Naive thymus-derived CD4-positive, alpha-beta T cell (primary cell): ENCODE measurements around the gene ATP8B1. TPM values are rescaled to one million over a fixed set of nuclear protein-coding genes. Genes with fewer than 3 reads are reported as not detected.
"Not testable (repeated sequence)": the region's sequence is repeated elsewhere in the genome, so short reads cannot be mapped to it uniquely, and the experiment has no call there.

Experiments
- ATAC-seq: fragments of 150-1000 bp; cut with Tn5 transposase; 2 replicates; pipeline ENCODE4 v1.10.0; 2021; ENCODE audit warnings: mild to moderate bottlenecking, moderate library complexity
- CTCF ChIA-PET: fragments of 350-600 bp; sonication (Branson Sonifier 250); formaldehyde crosslinking; loops from one replicate; lab custom pipeline; 2021; ENCODE audit warnings: antibody characterized with exemption; lab: Charles Lee
- POLR2A ChIA-PET: fragments of 350-600 bp; sonication (Branson Sonifier 250); formaldehyde crosslinking; loops from one replicate; lab custom pipeline; 2021; ENCODE audit warnings: antibody characterized with exemption, inconsistent platforms; lab: Charles Lee
- DNase-seq, 9 donors: peaks; one replicate each; pipeline versions ENCODE4 v3.0.0 to v3.0.0-alpha.2; 2020 to 2022; ENCODE audit warnings: mixed read lengths in 1 of 9
- H3K27ac ChIP-seq: one replicate; pipeline ENCODE4 v1.7.0; 2013; ENCODE audit warnings: mild to moderate bottlenecking, low read depth, low read length, moderate library complexity
- H3K27me3 ChIP-seq, 2 donors: one replicate each; pipeline ENCODE4 v1.7.0; 2013; ENCODE audit warnings: low read length in 2 of 2, mild to moderate bottlenecking in 2 of 2, moderate library complexity in 2 of 2; ENCODE audit not compliant: control insufficient read depth in 2 of 2, insufficient read depth in 2 of 2
- H3K36me3 ChIP-seq, 3 experiments: 1 replicate in 2 of 3; 2 replicates in 1 of 3; pipeline ENCODE4 v1.7.0; 2013; ENCODE audit warnings: low read length in 3 of 3, mild to moderate bottlenecking in 3 of 3, moderate library complexity in 1 of 3; ENCODE audit not compliant: insufficient read depth in 3 of 3, control insufficient read depth in 2 of 3
- H3K4me1 ChIP-seq, 2 donors: one replicate each; pipeline ENCODE4 v1.7.0; 2013; ENCODE audit warnings: low read length in 2 of 2, mild to moderate bottlenecking in 2 of 2, moderate library complexity in 1 of 2; ENCODE audit not compliant: control insufficient read depth in 2 of 2, insufficient read depth in 2 of 2
- H3K4me3 ChIP-seq: 2 replicates; pipeline ENCODE4 v1.7.0; 2013; ENCODE audit warnings: mild to moderate bottlenecking, low read length
- H3K9me3 ChIP-seq, 3 experiments: 1 replicate in 2 of 3; 2 replicates in 1 of 3; pipeline ENCODE4 v1.7.0; 2013; ENCODE audit warnings: low read length in 3 of 3; ENCODE audit not compliant: control insufficient read depth in 2 of 3
- H3K27ac Mint-ChIP-seq, 9 donors: one replicate each; pipeline ENCODE4 v1.8.0; 2020 to 2022; ENCODE audit warnings: mixed read lengths in 9 of 9, mild to moderate bottlenecking in 8 of 9, moderate library complexity in 5 of 9, inconsistent platforms in 2 of 9
- H3K27me3 Mint-ChIP-seq, 5 donors: one replicate each; pipeline ENCODE4 v1.8.0; 2021 to 2022; ENCODE audit warnings: mixed read lengths in 5 of 5, mild to moderate bottlenecking in 1 of 5
- H3K36me3 Mint-ChIP-seq, 5 donors: one replicate each; pipeline ENCODE4 v1.8.0; 2020 to 2022; ENCODE audit warnings: mixed read lengths in 5 of 5, mild to moderate bottlenecking in 3 of 5, inconsistent platforms in 1 of 5
- H3K4me1 Mint-ChIP-seq, 7 donors: one replicate each; pipeline ENCODE4 v1.8.0; 2020 to 2022; ENCODE audit warnings: mixed read lengths in 7 of 7, mild to moderate bottlenecking in 3 of 7, inconsistent platforms in 1 of 7
- H3K4me3 Mint-ChIP-seq, 10 donors: one replicate each; pipeline ENCODE4 v1.8.0; 2020 to 2022; ENCODE audit warnings: mild to moderate bottlenecking in 10 of 10, mixed read lengths in 10 of 10, moderate library complexity in 6 of 10, inconsistent platforms in 2 of 10
- H3K9me3 Mint-ChIP-seq, 11 donors: one replicate each; pipeline ENCODE4 v1.8.0; 2020 to 2022; ENCODE audit warnings: mixed read lengths in 11 of 11, mild to moderate bottlenecking in 4 of 11, inconsistent platforms in 1 of 11, moderate library complexity in 1 of 11
- intact Hi-C, 2 donors: fragments of 100-400 bp; cut with micrococcal nuclease; formaldehyde crosslinking; loops; one replicate each; pipeline ENCODE4 v1.15.1; 2023
- polyA plus RNA-seq, 2 donors: library from polyadenylated mRNA; unstranded; fragments of 300-500 nt; fragmentation: Illumina TruSeq; gene quantifications; one replicate each; pipeline ENCODE4 v1.2.3, GENCODE V29; 2021
- total RNA-seq, 6 experiments: library from RNA in 5 of 6; stranded (reverse) in 5 of 6; gene quantifications; 1 replicate in 5 of 6; 2 replicates in 1 of 6; pipeline ENCODE4 v1.2.3 and lab custom pipeline; 2021 to 2026

Gene ATP8B1
- not detected for total RNA-seq
- not detected for polyA plus RNA-seq
- not detected for total RNA-seq (lab: John Stamatoyannopoulos, UW)

DNA sequence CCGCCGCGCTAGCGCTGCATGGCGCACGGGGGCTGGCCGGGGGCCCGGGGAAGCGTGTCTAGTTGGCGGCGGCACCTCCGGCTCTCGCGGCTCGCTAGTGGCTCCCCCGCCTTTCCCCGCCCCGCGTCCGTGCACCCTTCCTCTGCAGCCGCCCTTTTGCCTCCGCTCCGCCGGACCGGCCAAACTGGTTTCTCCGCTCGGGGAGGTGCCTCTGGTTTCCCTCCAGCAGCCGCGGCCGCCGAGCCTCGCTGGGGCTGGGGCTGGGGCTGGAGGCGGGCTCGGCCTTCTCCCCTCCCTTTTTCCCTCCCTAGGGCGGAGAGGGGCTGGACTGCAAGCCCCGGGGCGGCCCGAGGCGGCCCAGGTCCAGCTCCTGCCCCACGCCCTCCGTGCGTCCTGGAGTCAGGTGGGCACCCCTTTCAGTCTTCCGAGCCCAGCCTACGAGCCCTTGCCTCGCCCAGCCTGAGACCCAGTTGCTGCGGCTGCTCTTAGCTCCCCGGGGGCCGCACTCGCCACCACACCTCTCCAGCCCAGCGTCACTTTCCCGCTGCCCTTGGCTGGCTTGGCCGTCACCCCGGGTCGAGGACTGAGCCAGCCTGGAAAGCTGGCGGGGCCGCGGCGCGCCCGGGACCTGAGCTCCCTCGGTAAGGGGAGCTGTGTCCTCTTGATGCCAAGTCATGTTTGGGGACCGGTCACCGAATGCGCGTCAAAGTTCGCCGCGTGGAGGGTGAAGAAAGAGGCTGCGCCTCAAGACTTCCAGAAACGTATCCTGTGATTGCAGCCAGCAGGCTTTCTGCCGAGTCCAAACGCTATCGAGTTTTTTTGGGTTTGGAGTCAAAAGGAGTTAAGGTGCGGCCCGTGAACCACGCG, at the start of gene ATP8B1:
Gene ATP8B1 (minus strand): TSS at position 213 of the 867 bp plus-strand sequence. CDS start 71,508 bp downstream, outside the sequence.
- peaks cover 0 to 18% (median 9%) of the 10 kb centered on the region in 7 donors for H3K4me1 Mint-ChIP-seq
- intact Hi-C loops, result loop anchor here in 1 of 2 donors (10.0 kb wide), 1 partner anchor 369 kb away; the partner anchor contains the start of gene ONECUT2
- ATAC-seq (peak; percentile 31), DNase-seq (no peak)
- CTCF ChIA-PET, result no interaction called here
- peaks cover 46 to 73% (median 50%) of the 10 kb centered on the region in 5 donors for H3K27me3 Mint-ChIP-seq
- peak within 1 kb of the TSS in 1 of 9 donors; percentile 55 for H3K27ac Mint-ChIP-seq
- peaks cover 0 to 7% (median 0%) of the 10 kb centered on the region in 5 donors for H3K36me3 Mint-ChIP-seq
- Histone ChIP-seq H3K27ac (no peak within 1 kb of the TSS), H3K36me3 (no peaks in the 10 kb centered on the region), H3K9me3 (no peaks in the 10 kb centered on the region), H3K4me3 (no peak within 1 kb of the TSS), H3K27me3 (peaks cover 0 to 4% of the 10 kb centered on the region in 2 donors), H3K4me1 (no peaks in the 10 kb centered on the region)
- POLR2A ChIA-PET, result no interaction called here
- peak within 1 kb of the TSS in 8 of 10 donors; percentile 13 to 82 (median 67) for H3K4me3 Mint-ChIP-seq
- peaks cover 0 to 3% (median 0%) of the 10 kb centered on the region in 11 donors for H3K9me3 Mint-ChIP-seq

DNA sequence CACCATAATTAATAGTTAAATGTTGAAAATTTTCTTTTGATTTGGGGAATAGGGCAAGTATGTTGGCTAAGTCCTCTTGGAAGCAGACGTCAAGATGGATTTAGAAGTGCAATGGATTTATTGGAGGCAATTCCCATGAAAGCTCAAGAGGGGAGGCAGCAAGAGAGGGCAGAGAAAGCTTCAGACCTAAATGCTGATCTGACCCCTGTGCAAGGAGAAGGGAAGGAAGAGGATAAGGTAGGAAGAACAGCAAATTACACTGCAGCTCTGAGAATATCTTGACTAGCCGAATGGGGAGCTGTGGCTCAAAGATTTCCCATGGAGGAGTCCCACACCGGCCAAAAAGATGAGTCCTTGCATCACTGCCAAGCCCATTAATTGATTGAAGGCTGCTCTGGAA, 46.9 kb upstream of the ATP8B1 start:
- Histone ChIP-seq H3K27me3 (peaks cover 0 to 2% of the 10 kb centered on the region in 2 donors), H3K9me3 (no peaks in the 10 kb centered on the region), H3K27ac (no peak overlapping the region), H3K4me3 (no peak overlapping the region), H3K36me3 (no peaks in the 10 kb centered on the region), H3K4me1 (no peaks in the 10 kb centered on the region)
- ChIA-PET POLR2A (no interaction called here), CTCF (no interaction called here)
- DNase-seq (no peak), ATAC-seq (no peak)
- Mint-ChIP-seq H3K4me3 (no peak overlapping the region), H3K9me3 (peaks cover 0 to 9% (median 0%) of the 10 kb centered on the region in 11 donors), H3K4me1 (no peaks in the 10 kb centered on the region), H3K36me3 (no peaks in the 10 kb centered on the region), H3K27ac (no peak overlapping the region), H3K27me3 (peaks cover 5 to 25% (median 19%) of the 10 kb centered on the region in 5 donors)
- intact Hi-C loops, result no loop called here

GRCh38 chr18:57848374-57848773, 45.3 kb upstream of the ATP8B1 start:
- H3K4me3 ChIP-seq, intact Hi-C loops, H3K4me1 Mint-ChIP-seq, POLR2A ChIA-PET, DNase-seq, CTCF ChIA-PET, H3K4me3 Mint-ChIP-seq, H3K9me3 ChIP-seq, H3K4me1 ChIP-seq, H3K9me3 Mint-ChIP-seq, ATAC-seq, H3K27me3 ChIP-seq, H3K36me3 ChIP-seq, H3K27ac ChIP-seq, H3K36me3 Mint-ChIP-seq, H3K27ac Mint-ChIP-seq: not testable (repeated sequence)
- peaks cover 9 to 37% (median 26%) of the 10 kb centered on the region in 5 donors for H3K27me3 Mint-ChIP-seq

DNA sequence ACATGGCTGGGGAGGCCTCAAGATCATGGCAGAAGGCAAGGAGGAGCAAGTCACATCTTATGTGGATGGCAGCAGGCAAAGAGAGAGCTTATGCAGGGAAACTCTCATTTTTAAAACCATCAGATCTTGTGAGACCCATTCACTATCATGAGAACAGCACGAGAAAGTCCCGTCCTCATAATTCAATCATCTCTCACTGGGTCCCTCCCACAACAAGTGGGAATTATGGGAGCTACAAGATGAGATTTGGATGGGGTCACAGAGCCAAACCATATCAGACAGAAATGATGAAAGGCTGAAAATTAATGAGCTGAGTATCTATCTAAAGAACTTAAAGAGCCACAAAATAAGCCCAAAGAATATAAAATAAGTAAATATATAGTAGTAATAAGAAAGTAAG, 44.3 kb upstream of the ATP8B1 start:
- H3K4me1 Mint-ChIP-seq, H3K36me3 Mint-ChIP-seq, ATAC-seq, H3K4me3 ChIP-seq, H3K9me3 ChIP-seq, CTCF ChIA-PET, H3K36me3 ChIP-seq, H3K27ac ChIP-seq, intact Hi-C loops, H3K4me3 Mint-ChIP-seq, H3K9me3 Mint-ChIP-seq, H3K27me3 ChIP-seq, H3K27ac Mint-ChIP-seq, H3K4me1 ChIP-seq, POLR2A ChIA-PET, DNase-seq: not testable (repeated sequence)
- H3K27me3 Mint-ChIP-seq, result peaks cover 13 to 35% (median 26%) of the 10 kb centered on the region in 5 donors

DNA sequence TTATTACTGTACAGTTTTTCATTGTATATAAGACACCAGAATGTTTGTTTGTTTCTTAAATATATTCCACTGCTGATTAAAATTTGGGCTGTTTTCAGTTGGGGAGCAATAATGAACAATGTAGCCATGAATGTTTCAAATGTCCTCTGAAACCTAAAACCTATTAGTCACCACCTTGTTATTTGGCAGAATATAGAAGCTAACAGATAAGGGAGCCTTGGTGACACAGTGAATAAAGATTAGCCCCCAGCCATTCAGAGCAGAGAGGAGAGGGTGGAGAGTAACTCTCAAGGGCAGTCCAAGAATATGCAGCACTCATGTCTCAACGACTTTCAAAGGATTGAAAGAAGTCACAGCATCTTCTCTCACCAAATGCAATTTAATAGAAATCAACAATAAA, 43.1 kb upstream of the ATP8B1 start:
- peaks cover 0 to 9% (median 0%) of the 10 kb centered on the region in 11 donors for H3K9me3 Mint-ChIP-seq
- H3K4me3 Mint-ChIP-seq, result no peak overlapping the region
- H3K4me1 ChIP-seq, result no peaks in the 10 kb centered on the region
- H3K27me3 ChIP-seq, result peaks cover 0 to 2% of the 10 kb centered on the region in 2 donors
- peaks cover 0 to 9% (median 0%) of the 10 kb centered on the region in 7 donors for H3K4me1 Mint-ChIP-seq
- H3K4me3 ChIP-seq, result no peak overlapping the region
- ATAC-seq, result no peak
- H3K27ac Mint-ChIP-seq, result no peak overlapping the region
- no peak for DNase-seq
- H3K36me3 Mint-ChIP-seq, result peaks cover 0 to 1% (median 0%) of the 10 kb centered on the region in 5 donors
- intact Hi-C loops, result no loop called here
- no peak overlapping the region for H3K27ac ChIP-seq
- H3K27me3 Mint-ChIP-seq, result peaks cover 13 to 32% (median 19%) of the 10 kb centered on the region in 5 donors
- H3K36me3 ChIP-seq, result no peaks in the 10 kb centered on the region
- CTCF ChIA-PET, result interaction anchor here (0.5 kb wide), 1 partner anchor 11 kb away, joined by 5 read pairs; no protein-coding TSS in a partner anchor
- POLR2A ChIA-PET, result interaction anchor here (0.6 kb wide), 1 partner anchor 13 kb away, joined by 6 read pairs; no protein-coding TSS in a partner anchor
- no peaks in the 10 kb centered on the region for H3K9me3 ChIP-seq

DNA sequence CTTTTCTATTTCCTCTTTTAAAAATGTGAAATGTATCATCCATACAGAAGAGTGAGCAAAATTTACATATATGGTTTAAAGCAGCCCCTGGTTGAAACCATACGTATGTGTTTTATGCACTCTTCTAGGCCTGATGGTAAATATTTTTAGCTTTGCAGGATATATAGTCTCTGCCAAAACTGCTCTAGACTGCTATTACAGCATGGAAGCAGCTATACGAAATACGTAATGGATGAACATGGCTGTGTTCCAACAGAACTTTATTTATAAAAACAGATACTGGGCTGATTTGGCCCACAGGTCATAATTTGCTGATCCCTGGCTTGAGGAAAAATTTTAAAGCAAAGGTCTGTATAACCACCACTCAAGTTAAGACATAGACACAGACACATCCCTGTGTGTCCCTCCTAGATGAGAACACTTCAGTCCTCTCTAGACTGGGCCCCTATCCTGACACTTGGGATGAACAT, 42.5 kb upstream of the ATP8B1 start:
- peaks cover 0 to 1% (median 0%) of the 10 kb centered on the region in 5 donors for H3K36me3 Mint-ChIP-seq
- H3K9me3 Mint-ChIP-seq, result peaks cover 0 to 9% (median 0%) of the 10 kb centered on the region in 11 donors
- H3K27me3 Mint-ChIP-seq, result peaks cover 13 to 32% (median 19%) of the 10 kb centered on the region in 5 donors
- no peaks in the 10 kb centered on the region for H3K4me1 ChIP-seq
- CTCF ChIA-PET, result interaction anchor here (0.5 kb wide), 1 partner anchor 10 kb away, joined by 5 read pairs; no protein-coding TSS in a partner anchor
- H3K27me3 ChIP-seq, result peaks cover 0 to 2% of the 10 kb centered on the region in 2 donors
- POLR2A ChIA-PET, result interaction anchor here (0.6 kb wide), 1 partner anchor 12 kb away, joined by 6 read pairs; no protein-coding TSS in a partner anchor
- no peak overlapping the region for H3K4me3 Mint-ChIP-seq
- ATAC-seq (no peak), DNase-seq (no peak)
- no peak overlapping the region for H3K27ac Mint-ChIP-seq
- no peak overlapping the region for H3K27ac ChIP-seq
- peaks cover 0 to 13% (median 0%) of the 10 kb centered on the region in 7 donors for H3K4me1 Mint-ChIP-seq
- intact Hi-C loops, result no loop called here
- no peak overlapping the region for H3K4me3 ChIP-seq
- H3K36me3 ChIP-seq, result no peaks in the 10 kb centered on the region
- H3K9me3 ChIP-seq, result no peaks in the 10 kb centered on the region
